ENCODE measurements around the gene FOXG1.

DNA sequence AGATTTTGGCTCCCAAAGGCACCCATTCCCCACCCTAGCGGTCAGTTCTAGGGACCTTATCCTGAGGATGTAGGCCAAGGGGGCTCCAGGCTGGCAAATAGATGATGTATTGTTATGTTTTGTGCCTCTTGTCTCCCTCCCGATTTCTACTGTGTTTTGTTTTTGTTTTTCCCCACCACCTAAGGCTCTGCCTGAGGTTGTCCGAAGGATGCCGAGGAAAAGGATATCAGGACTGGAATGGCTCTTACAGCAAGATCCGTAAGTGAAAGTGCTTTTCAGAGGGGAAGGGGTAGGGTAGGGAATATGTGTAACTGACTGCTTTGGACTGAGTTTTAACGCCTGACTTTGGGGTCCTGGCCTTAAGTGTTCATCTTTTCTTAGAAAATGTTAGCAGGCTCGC lies 6.6 kb downstream of the FOXG1 start:
- TF ChIP-seq, protein P1, sequence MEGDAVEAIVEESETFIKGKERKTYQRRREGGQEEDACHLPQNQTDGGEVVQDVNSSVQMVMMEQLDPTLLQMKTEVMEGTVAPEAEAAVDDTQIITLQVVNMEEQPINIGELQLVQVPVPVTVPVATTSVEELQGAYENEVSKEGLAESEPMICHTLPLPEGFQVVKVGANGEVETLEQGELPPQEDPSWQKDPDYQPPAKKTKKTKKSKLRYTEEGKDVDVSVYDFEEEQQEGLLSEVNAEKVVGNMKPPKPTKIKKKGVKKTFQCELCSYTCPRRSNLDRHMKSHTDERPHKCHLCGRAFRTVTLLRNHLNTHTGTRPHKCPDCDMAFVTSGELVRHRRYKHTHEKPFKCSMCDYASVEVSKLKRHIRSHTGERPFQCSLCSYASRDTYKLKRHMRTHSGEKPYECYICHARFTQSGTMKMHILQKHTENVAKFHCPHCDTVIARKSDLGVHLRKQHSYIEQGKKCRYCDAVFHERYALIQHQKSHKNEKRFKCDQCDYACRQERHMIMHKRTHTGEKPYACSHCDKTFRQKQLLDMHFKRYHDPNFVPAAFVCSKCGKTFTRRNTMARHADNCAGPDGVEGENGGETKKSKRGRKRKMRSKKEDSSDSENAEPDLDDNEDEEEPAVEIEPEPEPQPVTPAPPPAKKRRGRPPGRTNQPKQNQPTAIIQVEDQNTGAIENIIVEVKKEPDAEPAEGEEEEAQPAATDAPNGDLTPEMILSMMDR (conservative IDR thresholded peaks at IDR 0.05; ENCODE audit: low read depth, low read length): no peak
- TF ChIP-seq EZH2phosphoT487 (IDR thresholded peaks at IDR 0.05; ENCODE audit: borderline replicate concordance, low read length): no peak
- TF ChIP-seq EZH2 (IDR thresholded peaks at IDR 0.05; ENCODE audit: low read length, unreplicated experiment): no peak

Measured in PC-3 (cell line).